GM12801 (cell line): ENCODE measurements around the gene PLA2G2F.

Experiments used
- TF ChIP-seq, protein P1 (sequence below): IDR thresholded peaks from one replicate; pipeline ENCODE4 v1.5.1; 2011; ENCODE audit warnings: control low read depth; ENCODE audit not compliant: insufficient read length; ENCODE audit errors: extremely low read depth

The PLA2G2F gene

GRCh38 chr1:20096840-20097447 is 42.2 kb upstream of the PLA2G2F start:
- TF ChIP-seq, protein P1, sequence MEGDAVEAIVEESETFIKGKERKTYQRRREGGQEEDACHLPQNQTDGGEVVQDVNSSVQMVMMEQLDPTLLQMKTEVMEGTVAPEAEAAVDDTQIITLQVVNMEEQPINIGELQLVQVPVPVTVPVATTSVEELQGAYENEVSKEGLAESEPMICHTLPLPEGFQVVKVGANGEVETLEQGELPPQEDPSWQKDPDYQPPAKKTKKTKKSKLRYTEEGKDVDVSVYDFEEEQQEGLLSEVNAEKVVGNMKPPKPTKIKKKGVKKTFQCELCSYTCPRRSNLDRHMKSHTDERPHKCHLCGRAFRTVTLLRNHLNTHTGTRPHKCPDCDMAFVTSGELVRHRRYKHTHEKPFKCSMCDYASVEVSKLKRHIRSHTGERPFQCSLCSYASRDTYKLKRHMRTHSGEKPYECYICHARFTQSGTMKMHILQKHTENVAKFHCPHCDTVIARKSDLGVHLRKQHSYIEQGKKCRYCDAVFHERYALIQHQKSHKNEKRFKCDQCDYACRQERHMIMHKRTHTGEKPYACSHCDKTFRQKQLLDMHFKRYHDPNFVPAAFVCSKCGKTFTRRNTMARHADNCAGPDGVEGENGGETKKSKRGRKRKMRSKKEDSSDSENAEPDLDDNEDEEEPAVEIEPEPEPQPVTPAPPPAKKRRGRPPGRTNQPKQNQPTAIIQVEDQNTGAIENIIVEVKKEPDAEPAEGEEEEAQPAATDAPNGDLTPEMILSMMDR: no peak

DNA sequence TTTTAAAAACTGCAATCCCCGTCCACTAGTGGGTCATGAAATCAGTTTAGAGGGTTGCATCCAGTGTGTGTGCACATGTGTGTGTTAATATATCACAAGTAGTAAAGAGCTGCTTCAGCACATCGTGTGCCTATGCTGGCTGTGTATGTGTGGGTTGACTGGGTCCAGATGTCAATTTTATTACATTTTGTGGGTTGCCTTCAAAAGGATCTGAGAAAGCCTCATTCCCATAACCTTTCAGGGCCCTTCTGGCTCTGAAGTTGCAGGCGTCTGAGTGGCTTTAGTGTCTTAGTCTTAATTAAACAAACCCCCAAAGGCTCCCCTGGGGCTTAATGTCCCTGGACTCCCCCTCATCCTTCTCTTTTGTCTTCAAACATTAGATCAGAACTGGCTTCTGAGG is 39.6 kb upstream of the PLA2G2F start:
- TF ChIP-seq, protein P1: no peak

DNA sequence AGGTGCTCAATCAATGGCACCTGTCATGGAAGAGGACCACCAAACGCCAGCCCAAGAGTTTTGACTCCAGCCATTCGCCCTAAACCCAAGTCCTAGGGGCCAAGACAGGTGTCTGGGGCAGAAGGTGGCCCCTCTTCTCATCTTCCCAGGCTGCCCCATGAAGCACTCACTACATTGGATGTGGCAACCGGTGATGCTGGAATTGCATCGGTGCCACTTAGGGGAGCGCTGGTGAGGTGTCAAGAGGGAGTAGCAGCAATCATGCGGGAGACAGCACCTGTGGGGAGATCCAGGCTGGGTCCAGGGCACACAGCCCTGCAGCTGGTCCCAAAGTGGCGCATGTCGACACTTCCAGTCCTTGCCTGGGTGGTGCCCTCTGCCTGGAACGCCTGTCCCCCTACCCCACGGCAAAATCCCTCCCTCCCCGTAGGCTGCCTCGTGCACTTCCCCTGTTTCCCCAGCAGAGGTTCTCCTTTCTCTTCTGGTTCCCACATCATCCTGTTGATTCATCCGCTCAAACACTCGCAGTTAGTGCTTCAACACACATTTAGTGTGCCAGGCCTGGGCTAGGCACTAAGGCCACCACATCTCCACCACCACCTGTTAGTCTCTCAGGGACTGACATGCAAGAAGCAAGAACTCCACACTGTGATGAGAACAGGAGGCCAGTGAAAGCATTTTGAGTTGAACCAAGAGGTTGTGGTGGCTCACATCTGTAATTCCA is 38.3 kb upstream of the PLA2G2F start:
- TF ChIP-seq, protein P1: peak; percentile 30

- TF ChIP-seq, protein P1: no peak
Measured at GRCh38 chr1:20102875-20103274, 36.2 kb upstream of the PLA2G2F start.

DNA sequence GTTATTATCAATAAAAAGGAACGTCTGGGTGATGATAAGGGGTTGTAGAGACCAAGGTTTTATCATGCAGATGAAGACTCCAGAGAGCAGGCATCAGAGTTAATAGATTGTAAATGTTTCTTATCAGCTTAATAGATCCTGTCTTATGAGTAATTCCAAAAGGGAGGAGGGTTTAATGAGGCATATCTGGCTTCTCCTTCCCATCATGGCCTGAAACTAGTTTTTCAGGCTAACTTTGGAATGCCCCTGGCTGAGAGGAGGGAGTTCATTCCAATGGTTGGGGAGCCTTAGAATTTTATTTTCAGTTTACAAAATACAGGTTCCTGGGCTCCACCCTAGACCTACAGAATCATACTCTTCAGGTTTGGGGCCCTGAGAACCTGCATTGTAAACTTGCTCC is 33.3 kb upstream of the PLA2G2F start:
- TF ChIP-seq, protein P1: no peak

- TF ChIP-seq, protein P1: no peak
Measured at GRCh38 chr1:20107351-20107750, 31.8 kb upstream of the PLA2G2F start.

GRCh38 chr1:20107796-20108195 is 31.3 kb upstream of the PLA2G2F start:
- TF ChIP-seq, protein P1: no peak
